T-helper 1 cell treated with Interleukin-12 subunit alpha and Interleukin-12 subunit beta and Interleukin-4 antibody, amounts not matched to agents 30 μg/mL and 1 μg/mL, for 36 hours (primary cell): ENCODE results near the gene HNRNPH2.

ENCODE experiments used
- H3K27ac Mint-ChIP-seq: one replicate; pipeline ENCODE4 v1.8.0; 2021; ENCODE audit warnings: mild to moderate bottlenecking, mixed read lengths
- H3K27me3 Mint-ChIP-seq: one replicate; pipeline ENCODE4 v1.8.0; 2021; ENCODE audit warnings: low read depth, mixed read lengths
- H3K36me3 Mint-ChIP-seq: one replicate; pipeline ENCODE4 v1.8.0; 2021; ENCODE audit warnings: low read depth, mixed read lengths
- H3K4me1 Mint-ChIP-seq: one replicate; pipeline ENCODE4 v1.8.0; 2021; ENCODE audit warnings: low read depth, mixed read lengths
- H3K4me3 Mint-ChIP-seq: one replicate; pipeline ENCODE4 v1.8.0; 2021; ENCODE audit warnings: mild to moderate bottlenecking, moderate library complexity, mixed read lengths
- H3K9me3 Mint-ChIP-seq: one replicate; pipeline ENCODE4 v1.8.0; 2021; ENCODE audit warnings: mixed read lengths

HNRNPH2 gene

GRCh38 chrX:101386542-101386885 lies 21.5 kb upstream of the HNRNPH2 start:
- Mint-ChIP-seq H3K27me3 (no peaks in the 10 kb centered on the region), H3K36me3 (peaks cover 3% of the 10 kb centered on the region), H3K4me3 (no peak overlapping the region), H3K27ac (no peak overlapping the region), H3K4me1 (peaks cover 3% of the 10 kb centered on the region), H3K9me3 (no peaks in the 10 kb centered on the region)

- H3K36me3 Mint-ChIP-seq = peaks cover 19% of the 10 kb centered on the region
- H3K9me3 Mint-ChIP-seq = no peaks in the 10 kb centered on the region
- H3K4me1 Mint-ChIP-seq = peaks cover 9% of the 10 kb centered on the region
- H3K27ac Mint-ChIP-seq = no peak overlapping the region
- H3K4me3 Mint-ChIP-seq = no peak overlapping the region
- no peaks in the 10 kb centered on the region for H3K27me3 Mint-ChIP-seq
Observed at GRCh38 chrX:101388604-101389003, 19.4 kb upstream of the HNRNPH2 start.

GRCh38 chrX:101390664-101391525 lies 17.1 kb upstream of the HNRNPH2 start, which contains the start of gene RPL36A:
Gene RPL36A, plus strand, starts transcription at chrX:101391011. Its CDS starts 33 bp downstream, at chrX:101391044.
- Mint-ChIP-seq H3K4me3 (peak within 1 kb of the TSS; percentile 95), H3K27me3 (no peaks in the 10 kb centered on the region), H3K4me1 (peaks cover 10% of the 10 kb centered on the region), H3K27ac (peak within 1 kb of the TSS; percentile 88), H3K9me3 (no peaks in the 10 kb centered on the region), H3K36me3 (peaks cover 29% of the 10 kb centered on the region)

- peaks cover 10% of the 10 kb centered on the region for H3K4me1 Mint-ChIP-seq
- peaks cover 29% of the 10 kb centered on the region for H3K36me3 Mint-ChIP-seq
- H3K27me3 Mint-ChIP-seq = no peaks in the 10 kb centered on the region
- no peaks in the 10 kb centered on the region for H3K9me3 Mint-ChIP-seq
- peak overlapping the region; percentile 88 for H3K27ac Mint-ChIP-seq
- H3K4me3 Mint-ChIP-seq = peak overlapping the region; percentile 95
Observed at GRCh38 chrX:101391831-101392230, 16.2 kb upstream of the HNRNPH2 start.

GRCh38 chrX:101393530-101394305 lies 14.3 kb upstream of the HNRNPH2 start:
- Mint-ChIP-seq H3K9me3 (no peaks in the 10 kb centered on the region), H3K4me3 (peak overlapping the region; percentile 34), H3K4me1 (peaks cover 10% of the 10 kb centered on the region), H3K27me3 (no peaks in the 10 kb centered on the region), H3K27ac (no peak overlapping the region), H3K36me3 (peaks cover 29% of the 10 kb centered on the region)

GRCh38 chrX:101394372-101394771 lies 13.7 kb upstream of the HNRNPH2 start:
- Mint-ChIP-seq H3K4me3 (no peak overlapping the region), H3K4me1 (peaks cover 10% of the 10 kb centered on the region), H3K36me3 (peaks cover 29% of the 10 kb centered on the region), H3K9me3 (no peaks in the 10 kb centered on the region), H3K27ac (no peak overlapping the region), H3K27me3 (no peaks in the 10 kb centered on the region)

GRCh38 chrX:101395789-101396188 lies 12.2 kb upstream of the HNRNPH2 start:
- H3K27me3 Mint-ChIP-seq = no peaks in the 10 kb centered on the region
- no peak overlapping the region for H3K27ac Mint-ChIP-seq
- H3K9me3 Mint-ChIP-seq = no peaks in the 10 kb centered on the region
- peaks cover 39% of the 10 kb centered on the region for H3K36me3 Mint-ChIP-seq
- H3K4me3 Mint-ChIP-seq = no peak overlapping the region
- H3K4me1 Mint-ChIP-seq = peaks cover 9% of the 10 kb centered on the region

GRCh38 chrX:101397779-101398178 lies 10.2 kb upstream of the HNRNPH2 start:
- Mint-ChIP-seq H3K36me3 (peaks cover 30% of the 10 kb centered on the region), H3K4me3 (no peak overlapping the region), H3K27me3 (no peaks in the 10 kb centered on the region), H3K4me1 (peaks cover 4% of the 10 kb centered on the region), H3K9me3 (no peaks in the 10 kb centered on the region), H3K27ac (no peak overlapping the region)

- H3K4me3 Mint-ChIP-seq = no peak overlapping the region
Observed at GRCh38 chrX:101398694-101399093, 9.3 kb upstream of the HNRNPH2 start.

GRCh38 chrX:101399825-101400224 lies 8.2 kb upstream of the HNRNPH2 start:
- H3K4me1 Mint-ChIP-seq = no peaks in the 10 kb centered on the region
- H3K36me3 Mint-ChIP-seq = peaks cover 25% of the 10 kb centered on the region
- no peaks in the 10 kb centered on the region for H3K27me3 Mint-ChIP-seq
- H3K4me3 Mint-ChIP-seq = no peak overlapping the region
- no peak overlapping the region for H3K27ac Mint-ChIP-seq
- no peaks in the 10 kb centered on the region for H3K9me3 Mint-ChIP-seq

More at GRCh38 chrX:101398694-101399093, 9.3 kb upstream of the HNRNPH2 start:
- Mint-ChIP-seq H3K27ac (no peak overlapping the region), H3K9me3 (no peaks in the 10 kb centered on the region), H3K4me1 (peaks cover under 1% of the 10 kb centered on the region), H3K36me3 (peaks cover 24% of the 10 kb centered on the region), H3K27me3 (no peaks in the 10 kb centered on the region)

GRCh38 chrX:101407167-101407747 lies 765 bp upstream of the HNRNPH2 start:
- peak overlapping the region; percentile 99 for H3K4me3 Mint-ChIP-seq
- peaks cover 23% of the 10 kb centered on the region for H3K4me1 Mint-ChIP-seq
- no peaks in the 10 kb centered on the region for H3K27me3 Mint-ChIP-seq
- H3K9me3 Mint-ChIP-seq = no peaks in the 10 kb centered on the region
- H3K27ac Mint-ChIP-seq = peak overlapping the region; percentile 98
- H3K36me3 Mint-ChIP-seq = peaks cover 17% of the 10 kb centered on the region

GRCh38 chrX:101408532-101408841 lies 465 bp downstream of the HNRNPH2 start:
- Mint-ChIP-seq H3K27ac (peak overlapping the region; percentile 98), H3K4me1 (peaks cover 31% of the 10 kb centered on the region), H3K9me3 (no peaks in the 10 kb centered on the region), H3K27me3 (no peaks in the 10 kb centered on the region), H3K4me3 (peak overlapping the region; percentile 99), H3K36me3 (peaks cover 22% of the 10 kb centered on the region)

- Mint-ChIP-seq H3K4me1 (peaks cover 31% of the 10 kb centered on the region), H3K27me3 (no peaks in the 10 kb centered on the region), H3K9me3 (no peaks in the 10 kb centered on the region), H3K4me3 (peak overlapping the region; percentile 99), H3K36me3 (peaks cover 21% of the 10 kb centered on the region), H3K27ac (peak overlapping the region; percentile 67)
Observed at GRCh38 chrX:101409043-101409442, 1.0 kb downstream of the HNRNPH2 start.

GRCh38 chrX:101410461-101410860 lies 2.4 kb downstream of the HNRNPH2 start:
- Mint-ChIP-seq H3K27me3 (no peaks in the 10 kb centered on the region), H3K9me3 (no peaks in the 10 kb centered on the region), H3K4me3 (peak overlapping the region; percentile 75), H3K27ac (peak overlapping the region; percentile 75), H3K4me1 (peaks cover 31% of the 10 kb centered on the region), H3K36me3 (peaks cover 19% of the 10 kb centered on the region)
